NCI-H1694 (cell line): ENCODE results near the gene DDX55.

Source experiments
- DNase-seq: peaks from one replicate; lab custom pipeline; 2025; lab: John Stamatoyannopoulos, UW

The DDX55 gene

DNA sequence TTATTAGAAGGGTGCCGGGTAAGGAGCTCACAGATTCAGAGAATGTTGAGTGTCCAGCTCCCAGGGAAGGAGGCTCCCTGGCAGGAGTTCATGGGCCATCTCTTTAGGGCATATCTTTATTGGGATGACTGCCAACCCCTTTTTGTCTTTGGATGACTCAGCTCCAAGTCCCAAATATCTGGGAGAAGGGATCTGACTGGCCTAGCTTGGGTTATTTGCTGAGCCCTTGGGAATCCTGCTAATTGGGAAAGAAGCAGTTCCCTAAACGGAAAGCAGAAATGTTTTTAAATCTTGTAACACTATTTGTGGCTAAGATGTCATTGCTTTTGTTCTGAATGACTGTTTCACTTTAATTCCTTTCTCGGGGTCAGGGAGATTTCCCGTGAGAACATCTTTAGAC is 12.6 kb downstream of the DDX55 start:
- DNase-seq, result no peak

DNA sequence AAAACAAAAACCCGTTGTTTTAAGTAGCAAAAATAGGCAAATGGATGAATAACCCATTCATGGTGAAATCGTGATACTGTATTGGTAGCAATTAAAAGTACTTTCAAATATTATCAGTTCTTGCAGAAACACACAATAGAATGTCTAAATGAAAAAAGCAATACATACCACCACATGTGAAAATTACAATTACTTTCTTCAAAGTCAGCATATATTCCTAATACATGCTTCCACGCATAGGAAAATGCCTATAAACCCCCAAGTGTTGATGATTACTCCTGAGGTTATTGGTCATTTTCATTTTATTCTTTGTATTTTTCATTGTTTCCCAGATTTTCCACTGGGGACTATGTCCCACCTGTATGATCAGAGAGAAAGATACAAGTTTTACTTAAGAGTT is 15.2 kb downstream of the DDX55 start:
- no peak for DNase-seq

DNA sequence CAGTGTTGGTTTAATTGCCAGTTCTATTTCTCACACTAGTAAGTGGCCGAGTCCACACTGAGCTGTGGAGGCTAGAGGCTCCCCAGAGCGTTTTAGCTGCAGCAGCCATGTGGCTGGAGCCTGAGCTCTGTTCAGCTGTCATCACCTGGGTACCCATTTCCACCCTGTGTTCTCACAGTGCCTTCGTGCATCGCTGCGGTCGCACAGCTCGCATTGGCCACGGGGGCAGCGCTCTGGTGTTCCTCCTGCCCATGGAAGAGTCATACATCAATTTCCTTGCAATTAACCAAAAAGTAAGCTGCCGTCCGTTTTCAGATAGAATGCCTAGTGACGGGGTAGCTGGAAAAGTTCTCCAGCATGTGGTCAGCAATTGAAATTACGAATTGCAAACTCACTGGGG is 15.7 kb downstream of the DDX55 start:
- DNase-seq, result no peak

DNA sequence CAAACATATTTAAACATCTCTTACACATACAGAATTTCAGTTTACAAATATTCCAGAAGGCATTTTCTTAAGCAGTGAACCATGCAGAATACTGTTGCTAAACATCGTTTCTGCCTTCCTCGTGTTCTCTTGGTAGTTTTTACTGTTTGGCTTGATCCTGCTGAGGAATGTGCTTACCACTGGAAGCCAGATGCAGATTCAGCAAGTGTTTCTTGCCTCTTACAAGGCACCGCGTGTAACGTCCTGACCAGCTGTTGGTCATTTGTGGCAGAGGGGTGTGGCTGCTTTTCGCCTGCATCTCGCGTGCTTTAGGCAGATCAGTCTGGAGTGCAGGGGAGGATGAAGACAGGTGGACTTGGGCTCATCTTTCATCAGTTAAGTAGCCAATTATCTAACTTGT is 19.2 kb downstream of the DDX55 start:
- no peak for DNase-seq

DNA sequence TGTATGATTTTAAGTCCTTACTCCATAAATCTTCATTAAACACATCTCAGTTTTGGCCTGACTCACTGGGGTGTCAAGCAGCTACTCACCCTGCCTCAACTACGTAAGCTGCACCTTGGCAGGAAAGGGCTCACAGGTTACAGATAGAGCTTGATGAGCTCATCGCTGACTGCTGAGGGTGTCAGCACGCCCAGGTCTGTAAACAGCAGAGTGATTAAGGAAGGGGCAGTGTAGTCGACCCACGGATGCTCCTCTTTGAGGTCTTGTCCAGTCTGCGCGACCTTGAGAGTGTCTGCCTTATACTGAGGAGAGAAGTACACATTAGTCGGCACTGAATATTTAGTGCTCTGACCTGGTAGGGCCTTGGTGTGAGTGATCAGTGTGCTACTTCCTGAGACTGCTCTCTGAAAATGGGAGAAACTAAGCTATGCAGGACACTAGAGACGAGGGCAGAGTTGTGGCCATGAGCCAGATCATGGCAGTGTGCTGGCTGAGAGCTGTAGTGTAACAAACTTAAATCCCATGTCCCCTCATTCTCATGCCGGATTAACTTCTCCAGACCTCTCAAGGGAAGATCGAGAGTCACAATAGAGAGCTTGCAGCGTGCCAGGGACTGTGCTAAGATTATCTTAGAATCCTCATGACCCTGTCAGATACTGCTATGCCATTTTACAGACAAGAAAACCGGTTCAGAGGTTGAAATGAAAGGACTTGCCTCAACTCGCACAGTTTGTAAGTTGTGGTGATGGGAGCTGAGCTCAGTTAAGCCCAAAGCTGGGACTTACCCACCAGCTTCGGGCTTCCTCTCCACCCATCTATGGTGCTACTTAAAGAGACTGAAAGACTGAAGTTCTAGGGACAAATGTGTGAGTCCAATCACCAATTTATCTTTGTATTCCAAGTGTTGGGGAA is 20.0 kb downstream of the DDX55 start:
- no peak for DNase-seq

DNA sequence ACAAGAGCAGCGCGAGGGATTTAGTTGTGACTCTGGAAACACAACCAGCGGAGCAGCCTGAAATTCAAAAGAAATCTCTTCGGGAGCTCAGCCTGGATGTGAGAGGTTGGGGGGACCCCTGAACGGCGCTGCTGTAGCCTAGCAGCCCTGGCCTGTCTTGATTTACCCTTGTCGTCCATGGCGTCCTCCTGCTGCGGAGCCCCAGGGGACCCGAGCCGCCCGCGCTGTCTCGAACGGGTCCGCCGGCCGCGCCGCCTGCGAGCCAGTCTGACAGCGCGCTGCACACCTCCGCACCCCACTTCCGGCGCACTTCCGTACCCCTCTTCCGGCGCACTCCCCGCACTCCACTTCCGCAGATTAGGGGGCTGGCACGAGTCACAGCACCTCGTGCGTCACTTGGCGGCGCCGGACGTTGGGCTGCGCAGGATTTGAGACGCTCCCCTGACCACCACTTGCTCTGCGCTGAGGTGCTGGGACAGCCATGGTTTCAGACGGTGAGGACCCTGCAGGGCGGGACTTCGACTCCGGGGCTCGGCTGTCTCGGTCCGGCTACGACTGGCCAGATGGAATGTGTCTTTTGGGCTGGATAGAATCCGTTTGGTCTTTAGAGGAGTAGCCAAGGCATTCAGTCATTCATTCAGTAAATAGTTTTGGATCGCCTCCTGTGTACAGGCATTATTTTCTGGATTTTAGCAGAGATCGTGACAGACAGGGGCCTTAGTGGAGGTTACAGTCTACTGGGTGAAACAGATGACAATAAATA is 31.7 kb downstream of the DDX55 start, which contains the start of the genes EIF2B1 and GTF2H3:
TSS of gene EIF2B1 (minus strand) at position 308 of the 763 bp plus-strand sequence. CDS start at position 179, 129 bp downstream.
TSS of gene GTF2H3 (plus strand) at position 451 of the 763 bp plus-strand sequence. CDS start at position 482, 31 bp downstream.
- DNase-seq, result peak; percentile 88

DNA sequence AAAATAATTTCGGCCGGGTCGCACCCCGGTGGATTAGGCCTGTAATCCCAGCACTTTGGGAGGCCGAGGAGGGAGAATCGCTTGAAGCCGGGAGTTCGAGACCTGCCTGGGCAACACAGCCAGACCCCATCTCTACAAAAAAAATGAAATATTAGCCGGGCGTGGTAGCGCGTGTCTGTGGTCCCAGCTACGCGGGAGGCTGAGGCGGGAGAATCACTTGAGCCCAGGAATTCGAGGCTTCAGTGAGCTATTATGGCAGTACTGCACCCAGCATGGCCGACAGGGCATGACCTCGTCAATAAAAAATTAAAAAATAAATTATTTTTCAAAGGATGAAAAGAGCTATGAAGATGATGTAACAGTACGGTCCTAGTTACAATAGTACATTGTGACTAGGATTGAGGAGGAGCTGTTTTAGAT is 32.3 kb downstream of the DDX55 start:
- DNase-seq, result no peak

DNA sequence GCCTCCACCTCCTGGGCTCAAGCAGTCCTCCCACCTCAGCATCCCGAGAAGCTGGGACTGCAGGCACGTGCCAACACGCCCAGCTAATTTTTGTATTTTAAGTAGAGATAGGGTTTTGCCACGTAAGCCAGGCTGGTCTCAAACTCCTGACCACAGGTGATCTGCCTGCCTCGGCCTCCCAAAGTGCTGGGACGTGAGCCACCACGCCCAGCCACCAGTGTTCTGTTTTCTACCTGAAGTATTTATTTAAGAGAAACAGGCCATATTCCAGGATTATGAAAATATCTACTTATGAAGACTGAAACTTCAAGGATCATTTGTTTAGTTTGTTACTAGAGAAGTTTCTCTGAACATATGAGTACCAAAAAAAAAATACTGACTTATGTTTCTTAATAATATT is 42.0 kb downstream of the DDX55 start:
- DNase-seq, result no peak

DNA sequence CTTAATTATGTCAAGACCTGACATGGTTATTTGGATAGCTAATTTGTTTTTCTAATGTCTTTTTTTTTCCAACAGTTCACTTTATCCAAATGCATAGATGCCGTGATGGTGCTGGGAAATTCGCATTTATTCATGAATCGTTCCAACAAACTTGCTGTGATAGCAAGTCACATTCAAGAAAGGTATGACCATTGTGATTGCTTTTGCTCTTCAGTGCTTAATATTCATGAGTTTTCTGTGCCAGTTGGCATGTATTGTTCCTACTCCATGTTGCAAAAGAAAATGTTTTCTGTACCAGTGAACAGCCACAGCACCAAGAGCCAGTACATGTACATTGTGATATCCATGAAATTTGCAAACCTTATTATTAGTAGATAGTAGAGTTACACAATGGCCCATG is 43.5 kb downstream of the DDX55 start:
- no peak for DNase-seq

DNA sequence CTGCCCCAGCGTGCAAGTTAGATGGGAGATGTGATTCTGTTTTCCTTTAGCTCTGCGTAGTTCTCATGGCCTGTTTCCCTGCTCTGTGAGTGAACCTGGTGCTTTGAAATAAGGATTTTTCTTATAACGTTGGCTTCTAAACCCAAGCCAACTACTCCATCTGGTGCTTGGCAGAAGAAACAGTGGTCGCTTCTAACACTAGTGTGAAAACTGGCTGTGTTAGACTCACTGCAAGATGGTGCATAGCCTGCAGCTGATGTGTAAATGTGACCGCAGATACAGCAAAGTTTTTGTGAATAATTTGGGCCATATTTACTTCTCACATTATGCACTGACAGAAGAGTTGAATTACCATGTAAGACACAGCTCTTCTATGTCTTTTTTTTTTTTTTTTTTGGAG is 44.0 kb downstream of the DDX55 start:
- peak; percentile 54 for DNase-seq

DNA sequence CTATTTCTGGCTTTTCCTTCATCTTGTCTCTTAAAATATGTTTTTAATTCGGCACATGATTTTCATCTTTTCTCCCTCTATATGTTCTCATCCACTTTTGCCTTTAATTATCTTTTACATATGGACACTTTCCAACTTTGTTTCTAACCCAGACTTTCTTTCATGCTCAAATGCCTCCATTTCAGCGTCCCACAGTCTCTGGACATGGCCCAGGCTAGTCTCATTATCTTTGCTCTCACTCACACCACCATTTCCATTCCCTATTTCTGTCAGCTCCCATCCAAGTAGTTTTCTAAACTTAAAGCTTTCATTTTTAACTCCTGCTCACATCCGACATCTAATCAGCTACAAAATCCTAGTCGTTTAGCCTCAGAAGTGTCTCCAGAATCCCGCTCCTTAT is 46.5 kb downstream of the DDX55 start:
- DNase-seq, result no peak

DNA sequence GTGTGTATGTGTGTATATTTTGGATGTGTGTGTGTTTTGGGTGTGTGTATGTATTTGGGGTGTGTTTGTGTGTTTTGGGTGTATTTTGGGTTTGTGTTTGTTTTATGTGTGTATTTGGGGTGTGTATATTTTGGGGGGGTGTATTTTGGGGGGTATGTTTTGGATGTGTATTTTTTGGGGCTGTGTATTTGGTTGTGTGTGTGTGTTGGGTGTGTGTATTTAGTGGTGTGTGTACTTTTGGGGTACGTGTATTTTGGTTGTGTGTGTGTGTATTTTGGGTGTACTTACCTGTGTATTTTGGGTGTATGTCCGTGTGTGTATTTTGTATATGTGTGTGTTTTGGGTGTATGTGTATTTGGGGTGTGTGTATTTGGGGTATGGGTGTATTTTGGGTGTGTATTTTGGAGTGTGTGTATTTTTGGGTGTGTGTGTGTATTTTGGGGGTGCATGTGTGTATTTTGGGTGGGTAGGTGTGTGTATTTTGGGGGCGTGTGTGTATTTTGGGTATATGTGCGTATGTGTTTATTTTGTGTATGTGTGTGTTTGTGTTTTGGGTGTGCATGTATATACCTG is 52.3 kb downstream of the DDX55 start:
- DNase-seq, result no peak

DNA sequence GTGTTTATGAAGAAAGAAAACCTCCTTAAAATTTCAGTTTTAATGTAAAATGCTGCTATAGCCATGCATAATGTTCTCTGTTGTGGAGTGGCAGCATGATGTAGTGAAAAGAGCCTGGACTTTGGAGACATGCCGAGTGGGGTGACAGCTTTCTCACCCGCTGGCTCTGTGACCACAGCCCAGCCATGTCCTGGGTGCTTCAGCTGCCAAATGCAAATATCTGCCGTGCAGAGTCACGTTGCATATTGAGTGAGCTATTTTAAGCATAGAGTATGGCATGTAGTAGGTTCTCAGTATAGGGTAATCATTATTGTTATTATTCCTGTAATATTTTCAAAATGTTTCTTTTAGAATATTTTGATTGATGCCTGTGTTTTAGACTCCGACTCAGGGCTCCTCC is 53.5 kb downstream of the DDX55 start:
- no peak for DNase-seq

DNA sequence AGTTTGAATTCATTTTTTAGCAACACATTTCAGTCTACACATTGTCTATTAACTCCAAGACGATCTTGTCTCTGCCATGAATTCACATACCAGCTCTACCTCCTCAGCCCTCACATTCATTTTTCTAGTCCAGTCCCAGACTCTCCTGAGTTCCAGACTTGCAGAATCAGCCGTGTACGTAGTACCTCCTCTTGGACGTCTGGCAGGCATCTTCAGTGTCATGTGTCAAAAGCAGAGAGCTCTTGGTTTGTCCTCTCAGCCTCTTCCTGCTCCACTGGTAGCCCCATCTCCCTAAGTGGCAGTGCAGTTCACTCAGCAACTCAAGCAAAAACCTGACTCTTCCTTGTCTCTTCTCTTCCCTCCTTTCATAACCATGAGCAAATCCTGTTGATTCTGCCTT is 54.5 kb downstream of the DDX55 start:
- no peak for DNase-seq

DNA sequence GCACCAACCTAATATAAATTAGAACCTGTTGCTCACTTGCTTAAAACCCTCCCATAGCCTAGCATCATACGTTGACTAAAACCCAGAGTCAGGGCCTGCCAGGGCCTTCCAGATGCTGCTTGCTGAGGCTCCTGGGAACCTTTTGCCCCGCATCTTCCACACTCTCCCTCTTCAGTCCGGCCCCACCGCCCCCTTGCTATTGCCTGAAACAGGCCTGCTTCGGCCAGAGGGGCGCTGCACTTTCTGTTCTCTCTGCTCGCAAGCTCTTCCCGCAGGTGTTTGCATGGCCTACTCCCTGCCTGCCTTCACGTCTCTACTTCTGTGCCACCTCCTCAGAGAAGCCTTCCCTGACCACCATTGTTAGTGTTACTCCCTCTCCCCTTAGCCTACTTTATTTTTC is 55.3 kb downstream of the DDX55 start:
- no peak for DNase-seq

DNA sequence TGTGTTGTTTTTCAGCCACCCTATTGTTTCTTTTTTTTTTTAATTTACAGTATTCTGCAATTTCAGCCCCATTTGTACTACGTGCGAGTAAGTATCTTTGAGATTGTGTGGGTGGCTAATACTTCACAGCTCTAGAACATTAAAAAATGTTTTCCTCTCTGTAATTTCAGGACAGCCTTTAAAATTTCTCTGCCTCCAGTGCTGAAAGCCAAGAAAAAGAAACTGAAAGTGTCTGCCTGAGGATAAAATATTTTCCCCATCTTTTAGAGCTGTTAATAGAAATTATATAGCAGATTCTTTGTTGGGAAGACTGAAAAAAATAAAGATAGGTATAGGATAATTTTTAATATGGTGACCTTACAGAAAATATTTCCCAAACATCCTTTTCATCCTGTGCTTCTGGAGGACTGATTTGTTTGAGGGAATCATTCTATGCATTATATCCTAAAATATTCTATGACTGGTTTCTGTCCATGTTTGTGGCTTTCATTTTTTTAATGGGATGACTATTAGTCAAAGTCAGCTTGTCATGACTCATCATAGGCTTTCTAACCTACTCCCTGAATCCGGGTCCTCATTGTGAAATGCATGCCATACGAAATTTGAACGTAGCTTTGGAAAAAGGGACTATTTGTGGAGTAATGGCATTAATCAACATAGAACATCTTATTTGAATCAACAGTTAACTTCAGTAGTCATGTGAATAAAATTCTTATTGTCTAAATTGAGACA is 58.3 kb downstream of the DDX55 start:
- no peak for DNase-seq

DNA sequence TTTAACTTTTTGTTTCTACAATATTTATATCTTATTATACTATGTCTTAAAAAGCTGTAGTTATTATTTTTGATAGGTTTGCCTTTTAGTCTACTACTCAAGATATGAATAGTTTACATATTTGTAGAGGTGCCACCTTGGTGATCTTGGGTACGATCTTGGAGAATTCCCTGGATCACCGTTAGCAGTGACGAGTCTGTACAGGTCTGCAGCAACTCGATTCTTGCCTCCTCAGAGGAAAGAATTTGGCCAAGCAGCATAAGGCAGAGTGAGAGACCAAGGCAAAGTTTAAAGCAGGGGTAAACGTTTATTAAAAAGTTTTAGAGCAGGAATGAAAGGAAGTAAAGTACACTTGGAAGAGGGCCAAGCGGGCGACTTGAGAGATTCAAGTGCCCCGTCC is 65.9 kb downstream of the DDX55 start:
- no peak for DNase-seq
